Measurements from ENCODE around the gene LARGE1.
A peak's percentile ranks its signal among the peaks of the same experiment; 100 is the strongest.

Gene LARGE1

GRCh38 chr22:33678523-33678922, 241.8 kb downstream of the LARGE1 start:
- no peak overlapping the region for H3K4me3 ChIP-seq (ENCODE audit: low read depth, low read length)
- no peak for TF ChIP-seq CTCF (IDR thresholded peaks at IDR 0.05; ENCODE audit: low read depth, low read length)
- TF ChIP-seq POLR2A (IDR thresholded peaks at IDR 0.05; ENCODE audit: extremely low read depth, insufficient read length): no peak
- DNase-seq (ENCODE audit: low read depth): no peak

- TF ChIP-seq CTCF (IDR thresholded peaks at IDR 0.05; ENCODE audit: low read depth, low read length): no peak
- TF ChIP-seq MAX (IDR thresholded peaks at IDR 0.05; ENCODE audit: low read depth, low read length): no peak
- TF ChIP-seq POLR2A (IDR thresholded peaks at IDR 0.05; ENCODE audit: extremely low read depth, insufficient read length): no peak
- TF ChIP-seq MYC (IDR thresholded peaks at IDR 0.05; ENCODE audit: low read depth, low read length): no peak
- H3K4me3 ChIP-seq (ENCODE audit: low read depth, low read length): no peak overlapping the region
- no peak for DNase-seq (ENCODE audit: low read depth)
These were observed 242.7 kb downstream of the LARGE1 start for GRCh38 chr22:33677536-33677935.

- no peak overlapping the region for H3K4me3 ChIP-seq (ENCODE audit: low read depth, low read length)
- no peak for DNase-seq (ENCODE audit: low read depth)
- TF ChIP-seq CTCF (IDR thresholded peaks at IDR 0.05; ENCODE audit: low read depth, low read length) (no peak), MAX (IDR thresholded peaks at IDR 0.05; ENCODE audit: low read depth, low read length) (no peak), MYC (IDR thresholded peaks at IDR 0.05; ENCODE audit: low read depth, low read length) (no peak), POLR2A (IDR thresholded peaks at IDR 0.05; ENCODE audit: extremely low read depth, insufficient read length) (no peak)
These were observed 245.9 kb downstream of the LARGE1 start for GRCh38 chr22:33674357-33674756.

- DNase-seq (ENCODE audit: low read depth): peak; percentile 15
These were observed 250.5 kb downstream of the LARGE1 start for GRCh38 chr22:33669746-33670145.

GRCh38 chr22:33666961-33667619, 253.2 kb downstream of the LARGE1 start:
- H3K4me3 ChIP-seq (ENCODE audit: low read depth, low read length): no peak overlapping the region
- TF ChIP-seq MYC (IDR thresholded peaks at IDR 0.05; ENCODE audit: low read depth, low read length): no peak
- TF ChIP-seq CTCF (IDR thresholded peaks at IDR 0.05; ENCODE audit: low read depth, low read length): no peak
- no peak for TF ChIP-seq MAX (IDR thresholded peaks at IDR 0.05; ENCODE audit: low read depth, low read length)
- no peak for TF ChIP-seq POLR2A (IDR thresholded peaks at IDR 0.05; ENCODE audit: extremely low read depth, insufficient read length)
- DNase-seq (ENCODE audit: low read depth): no peak

More at GRCh38 chr22:33669746-33670145, 250.5 kb downstream of the LARGE1 start:
- TF ChIP-seq MYC (IDR thresholded peaks at IDR 0.05; ENCODE audit: low read depth, low read length) (no peak), CTCF (IDR thresholded peaks at IDR 0.05; ENCODE audit: low read depth, low read length) (no peak), MAX (IDR thresholded peaks at IDR 0.05; ENCODE audit: low read depth, low read length) (no peak), POLR2A (IDR thresholded peaks at IDR 0.05; ENCODE audit: extremely low read depth, insufficient read length) (no peak)
- H3K4me3 ChIP-seq (ENCODE audit: low read depth, low read length): no peak overlapping the region

Data from NB4 (cell line).